Thyroid gland (tissue), 4 donors: Measurements from ENCODE around the gene NMT1.

Experiments
- CTCF ChIP-seq, 6 experiments: fragments of 200-600 bp in 3 of 6; fragments of 450-650 bp in 3 of 6; sonication (generic) in 3 of 6; IDR thresholded peaks; one replicate each; pipeline ENCODE4 v1.5.1; 2016 to 2019; ENCODE audit warnings: antibody characterized with exemption in 6 of 6, mild to moderate bottlenecking in 2 of 6, inconsistent platforms in 1 of 6, moderate library complexity in 1 of 6
- POLR2A ChIP-seq, 2 donors: fragments of 450-650 bp; IDR thresholded peaks; one replicate each; pipeline ENCODE4 v1.6.1; 2017; ENCODE audit warnings: antibody characterized with exemption in 2 of 2, mild to moderate bottlenecking in 2 of 2, moderate library complexity in 1 of 2

- TF ChIP-seq POLR2A (IDR thresholded peaks at IDR 0.05), result no peak
- TF ChIP-seq CTCF (IDR thresholded peaks at IDR 0.05), result no peak
These were observed 32.0 kb upstream of the NMT1 start for GRCh38 chr17:45029096-45029495.
